H1 (cell line): ENCODE data around the gene DDA1. TPM values are rescaled to one million over a fixed set of nuclear protein-coding genes. Genes with fewer than 3 reads are reported as not detected.

Experiments used
- ASH2L ChIP-seq: fragments of 200-600, 300-600 bp; sonication (generic); IDR thresholded peaks from one replicate; pipeline ENCODE4 v1.7.1; 2017; ENCODE audit warnings: low read length
- BACH1 ChIP-seq: IDR thresholded peaks from 2 replicates; pipeline ENCODE4 v1.6.1; 2012; ENCODE audit warnings: low read length, improper control_type of control experiment
- CHD1 ChIP-seq: IDR thresholded peaks from 2 replicates; pipeline ENCODE4 v1.6.1; 2012; ENCODE audit warnings: low read depth, low read length, improper control_type of control experiment
- KDM4A ChIP-seq: IDR thresholded peaks from one replicate; pipeline ENCODE4 v1.7.1; 2012; ENCODE audit warnings: low read depth, mild to moderate bottlenecking, moderate library complexity, low read length, inconsistent platforms; ENCODE audit not compliant: severe bottlenecking
- RAD21 ChIP-seq, 2 experiments: IDR thresholded peaks in 1 of 2; conservative IDR thresholded peaks in 1 of 2; 2 replicates each; pipeline ENCODE4 v1.6.1; 2011; ENCODE audit warnings: low read depth in 2 of 2, low read length in 2 of 2, improper control_type of control experiment in 1 of 2, inconsistent platforms in 1 of 2, mild to moderate bottlenecking in 1 of 2, moderate library complexity in 1 of 2
- RBBP5 ChIP-seq: IDR thresholded peaks from 2 replicates; pipeline ENCODE4 v1.7.1; 2012; ENCODE audit warnings: low read depth, mild to moderate bottlenecking, inconsistent platforms, low read length, moderate library complexity, borderline replicate concordance
- RXRA ChIP-seq: IDR thresholded peaks from 2 replicates; pipeline ENCODE4 v1.6.1; 2011; ENCODE audit warnings: low read depth, mild to moderate bottlenecking, low read length, moderate library complexity; ENCODE audit not compliant: insufficient read depth
- SIN3A ChIP-seq, 2 experiments: IDR thresholded peaks in 1 of 2; conservative IDR thresholded peaks in 1 of 2; 2 replicates each; pipeline ENCODE4 v1.6.1; 2011 to 2012; ENCODE audit warnings: low read length in 2 of 2, improper control_type of control experiment in 1 of 2, low read depth in 1 of 2, mild to moderate bottlenecking in 1 of 2
- TCF12 ChIP-seq: IDR thresholded peaks from 2 replicates; pipeline ENCODE4 v1.6.1; 2011; ENCODE audit warnings: low read depth, mild to moderate bottlenecking, low read length
- USF2 ChIP-seq: IDR thresholded peaks from 2 replicates; pipeline ENCODE4 v1.6.1; 2011; ENCODE audit warnings: low read length, improper control_type of control experiment
- polyA plus RNA-seq, 7 experiments: library from polyadenylated mRNA; depleted of rRNA in 3 of 7; stranded (reverse) in 5 of 7; unstranded in 2 of 7; fragments of >200 nt in 5 of 7; fragments of 200-250 nt in 2 of 7; gene quantifications; 1 replicate in 5 of 7; 2 replicates in 1 of 7; 4 replicates in 1 of 7; pipeline versions ENCODE4 v1.2.1 to v1.2.3, GENCODE V29; 2011 to 2013; ENCODE audit warnings: missing spikeins in 2 of 7, mixed read lengths in 2 of 7
- total RNA-seq: library from RNA; stranded (reverse); fragmentation: NEBNext Ultra II Directional; extraction: Animal tissue kit (Norgen Biotek cat#: 25700); gene quantifications from 2 replicates; pipeline ENCODE4 v1.2.1, GENCODE V29; 2021
- TF ChIP-seq, protein P1 (sequence below): IDR thresholded peaks from 2 replicates; pipeline ENCODE4 v1.6.1; 2012; ENCODE audit warnings: inconsistent platforms

DDA1 gene
- total and polyA plus RNA-seq, 2 of the 8 experiments (the other 6 are each of a cell fraction or from before 2014, with no cell fraction given) = 29.2 to 34.5 TPM

DNA sequence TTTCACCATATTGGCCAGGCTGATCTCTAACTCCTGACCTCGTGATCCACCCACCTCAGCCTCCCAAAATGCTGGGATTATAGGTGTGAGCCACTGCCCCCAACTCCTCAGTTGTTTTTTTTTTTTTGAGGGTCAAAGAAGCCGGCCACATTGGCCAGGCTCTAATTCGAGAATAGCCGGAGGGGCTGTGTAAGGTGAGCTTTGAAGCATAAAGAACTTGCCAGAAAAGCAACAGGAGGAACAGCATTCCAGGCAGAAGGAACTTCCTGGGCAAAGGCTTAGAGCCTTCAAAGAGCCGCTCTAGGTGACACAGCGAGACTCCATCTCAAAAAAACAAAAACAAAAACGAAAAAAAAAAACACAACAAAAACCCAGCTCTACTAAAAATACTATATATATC is 43.3 kb upstream of the DDA1 start (continued):
- no peak for TF ChIP-seq USF2
- TF ChIP-seq CHD1 = no peak
- no peak for TF ChIP-seq KDM4A
- TF ChIP-seq RXRA = no peak
- TF ChIP-seq RBBP5 = no peak
- no peak for TF ChIP-seq BACH1
- TF ChIP-seq, protein P1, sequence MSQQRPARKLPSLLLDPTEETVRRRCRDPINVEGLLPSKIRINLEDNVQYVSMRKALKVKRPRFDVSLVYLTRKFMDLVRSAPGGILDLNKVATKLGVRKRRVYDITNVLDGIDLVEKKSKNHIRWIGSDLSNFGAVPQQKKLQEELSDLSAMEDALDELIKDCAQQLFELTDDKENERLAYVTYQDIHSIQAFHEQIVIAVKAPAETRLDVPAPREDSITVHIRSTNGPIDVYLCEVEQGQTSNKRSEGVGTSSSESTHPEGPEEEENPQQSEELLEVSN = no peak
- TF ChIP-seq SIN3A (conservative IDR thresholded peaks at IDR 0.05 in 1 of 2, IDR thresholded peaks at IDR 0.05 in 1 of 2; ENCODE audit: low read depth in 1 of 2, low read length in 2 of 2) = no peak
- no peak for TF ChIP-seq RAD21 (IDR thresholded peaks at IDR 0.05 in 1 of 2, conservative IDR thresholded peaks at IDR 0.05 in 1 of 2; ENCODE audit: low read depth in 2 of 2, low read length in 2 of 2)
- TF ChIP-seq ASH2L = no peak
- TF ChIP-seq TCF12 = no peak
